ENCODE data around the gene WFDC13.
"Not testable (repeated sequence)": the region's sequence is repeated elsewhere in the genome, so short reads cannot be mapped to it uniquely, and the experiment has no call there.

The WFDC13 gene

GRCh38 chr20:45695496-45695895 is 6.3 kb upstream of the WFDC13 start:
- Mint-ChIP-seq H3K4me1 (no peaks in the 10 kb centered on the region), H3K4me3 (no peak overlapping the region), H3K27me3 (ENCODE audit: low read depth) (no peaks in the 10 kb centered on the region), H3K36me3 (ENCODE audit: low read depth) (no peaks in the 10 kb centered on the region), H3K9me3 (peaks cover 2% of the 10 kb centered on the region), H3K27ac (no peak overlapping the region)
- TF ChIP-seq CTCF (IDR thresholded peaks at IDR 0.05; ENCODE audit: unreplicated experiment in 3 of 3) = no peak

- TF ChIP-seq CTCF (IDR thresholded peaks at IDR 0.05; ENCODE audit: unreplicated experiment in 3 of 3) = no peak
- Mint-ChIP-seq H3K9me3 (no peaks in the 10 kb centered on the region), H3K4me1 (no peaks in the 10 kb centered on the region), H3K27me3 (ENCODE audit: low read depth) (peaks cover 11% of the 10 kb centered on the region), H3K36me3 (ENCODE audit: low read depth) (no peaks in the 10 kb centered on the region), H3K27ac (no peak overlapping the region), H3K4me3 (no peak overlapping the region)
These were observed 734 bp upstream of the WFDC13 start for GRCh38 chr20:45701104-45701503.

GRCh38 chr20:45704969-45705637 is 3.3 kb downstream of the WFDC13 start, which contains the start of gene WFDC10B:
Gene WFDC10B (minus strand): TSS chr20:45705019. CDS start chr20:45685992, 19,027 bp downstream.
- Mint-ChIP-seq H3K4me1 (no peaks in the 10 kb centered on the region), H3K36me3 (ENCODE audit: low read depth) (no peaks in the 10 kb centered on the region), H3K27ac (no peak within 1 kb of the TSS), H3K9me3 (no peaks in the 10 kb centered on the region), H3K4me3 (no peak within 1 kb of the TSS), H3K27me3 (ENCODE audit: low read depth) (peaks cover 11% of the 10 kb centered on the region)
- TF ChIP-seq CTCF (IDR thresholded peaks at IDR 0.05; ENCODE audit: unreplicated experiment in 3 of 3) = no peak

- H3K27me3 Mint-ChIP-seq (ENCODE audit: low read depth); H3K27ac Mint-ChIP-seq; H3K36me3 Mint-ChIP-seq (ENCODE audit: low read depth); H3K4me3 Mint-ChIP-seq; H3K4me1 Mint-ChIP-seq: not testable (repeated sequence)
- peaks cover 20% of the 10 kb centered on the region for H3K9me3 Mint-ChIP-seq
These were observed 14.4 kb downstream of the WFDC13 start for GRCh38 chr20:45716141-45716688.

- Mint-ChIP-seq H3K36me3 (ENCODE audit: low read depth) (no peaks in the 10 kb centered on the region), H3K27me3 (ENCODE audit: low read depth) (peaks cover 4% of the 10 kb centered on the region), H3K4me3 (no peak within 1 kb of the TSS), H3K4me1 (no peaks in the 10 kb centered on the region), H3K27ac (no peak within 1 kb of the TSS), H3K9me3 (peaks cover 7% of the 10 kb centered on the region)
- TF ChIP-seq CTCF (IDR thresholded peaks at IDR 0.05; ENCODE audit: unreplicated experiment in 3 of 3) = no peak
These were observed 20.2 kb downstream of the WFDC13 start, which contains the start of gene SPINT4 for GRCh38 chr20:45722047-45722446. Gene SPINT4 (plus strand): TSS chr20:45722347. CDS start chr20:45722368, 21 bp downstream.

- no peaks in the 10 kb centered on the region for H3K4me1 Mint-ChIP-seq
- H3K27ac Mint-ChIP-seq = no peak overlapping the region
- H3K27me3 Mint-ChIP-seq (ENCODE audit: low read depth) = peaks cover 4% of the 10 kb centered on the region
- peaks cover 6% of the 10 kb centered on the region for H3K9me3 Mint-ChIP-seq
- no peak for TF ChIP-seq CTCF (IDR thresholded peaks at IDR 0.05; ENCODE audit: unreplicated experiment in 3 of 3)
- H3K36me3 Mint-ChIP-seq (ENCODE audit: low read depth) = no peaks in the 10 kb centered on the region
- no peak overlapping the region for H3K4me3 Mint-ChIP-seq
These were observed 23.3 kb downstream of the WFDC13 start for GRCh38 chr20:45725134-45725533.
